CD4-positive, alpha-beta T cell treated with Interleukin-6 for 4 hours (primary cell): Measurements from ENCODE around the gene TRIM71.
"Not testable (repeated sequence)": the region's sequence is repeated elsewhere in the genome, so short reads cannot be mapped to it uniquely, and the experiment has no call there.

ENCODE experiments used
- DNase-seq: peaks from one replicate; pipeline ENCODE4 v3.0.0-alpha.2; 2020; ENCODE audit warnings: mixed read lengths

TRIM71 gene

DNA sequence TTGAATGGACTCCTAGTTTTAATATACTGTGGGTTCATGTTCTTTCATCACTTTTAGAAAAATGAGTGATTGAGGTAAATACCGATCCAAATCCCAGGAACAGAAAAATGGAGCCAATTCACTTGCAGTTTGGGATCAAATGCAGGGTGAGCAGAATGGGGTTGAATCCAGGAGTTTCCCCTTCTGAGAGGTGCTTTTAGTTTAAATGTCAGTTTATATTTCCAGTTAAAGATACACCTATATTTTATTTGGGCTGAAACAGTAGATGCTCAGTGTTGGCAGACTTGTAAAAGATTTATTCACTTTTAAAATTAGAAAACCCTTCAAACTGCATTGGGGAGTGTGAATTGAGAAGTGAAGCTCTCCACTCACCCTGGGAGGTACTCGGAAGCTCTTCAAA lies 2.6 kb downstream of the TRIM71 start:
- no peak for DNase-seq

DNA sequence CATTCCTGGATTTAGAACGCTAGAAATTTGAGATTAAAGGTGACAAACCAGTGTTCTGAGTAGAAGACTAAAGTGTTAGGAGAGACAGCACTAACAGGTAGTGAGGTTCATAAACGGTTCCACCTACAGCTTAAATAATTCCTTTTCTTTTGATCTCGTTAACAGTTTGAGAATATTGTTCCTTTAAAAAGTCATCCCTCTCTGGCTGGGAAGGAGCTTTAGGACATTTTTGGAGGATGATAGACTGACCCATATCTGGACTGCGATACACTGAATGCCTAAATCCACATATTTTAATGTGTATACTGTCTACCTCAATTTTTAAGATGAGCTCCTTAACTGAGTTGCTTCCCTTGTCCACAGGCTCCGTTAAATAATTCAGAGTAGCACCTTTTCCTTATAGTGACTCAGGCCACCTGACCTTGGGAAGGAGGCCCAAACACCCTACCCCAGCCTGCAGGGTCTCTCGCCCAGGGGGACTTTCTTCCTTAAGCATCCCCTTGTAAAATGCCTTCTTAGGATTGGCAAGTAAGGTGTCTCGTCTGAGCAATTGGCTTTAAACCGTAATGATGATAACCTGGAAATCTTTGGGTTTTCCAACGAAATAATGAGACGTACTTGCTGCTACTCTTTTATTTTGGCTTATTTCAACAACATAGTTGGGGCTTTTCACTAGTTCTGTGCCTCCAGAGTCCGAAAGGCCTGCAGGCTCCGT lies 3.3 kb downstream of the TRIM71 start:
- DNase-seq, result no peak

- no peak for DNase-seq
These were observed 4.0 kb downstream of the TRIM71 start for GRCh38 chr3:32821686-32822296.

- no peak for DNase-seq
These were observed 5.1 kb downstream of the TRIM71 start for GRCh38 chr3:32822609-32823498.

DNA sequence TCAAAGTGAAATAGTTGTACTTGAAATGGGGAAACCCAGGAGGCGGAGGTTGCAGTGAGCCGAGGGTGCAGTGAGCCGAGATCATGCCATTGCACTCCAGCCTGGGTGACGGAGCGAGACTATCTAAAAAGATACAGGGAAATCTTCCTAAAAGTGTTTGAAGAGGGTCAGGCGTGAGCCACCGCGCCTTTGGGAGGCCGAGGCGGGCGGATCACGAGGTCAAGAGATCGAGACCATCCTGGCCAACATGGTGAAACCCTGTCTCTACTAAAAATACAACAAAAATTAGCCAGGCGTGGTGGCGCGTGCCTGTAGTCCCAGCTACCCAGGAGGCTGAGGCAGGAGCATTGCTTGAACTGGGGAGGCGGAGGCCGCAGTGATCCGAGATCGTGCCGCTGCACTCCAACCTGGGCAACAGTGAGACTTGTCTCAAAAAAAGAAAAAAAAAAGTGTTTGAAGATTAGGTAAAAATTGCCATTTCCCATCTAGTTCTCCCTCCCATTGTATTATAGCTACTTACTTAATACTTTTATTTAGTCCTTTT lies 5.9 kb downstream of the TRIM71 start:
- not testable (repeated sequence) for DNase-seq

DNA sequence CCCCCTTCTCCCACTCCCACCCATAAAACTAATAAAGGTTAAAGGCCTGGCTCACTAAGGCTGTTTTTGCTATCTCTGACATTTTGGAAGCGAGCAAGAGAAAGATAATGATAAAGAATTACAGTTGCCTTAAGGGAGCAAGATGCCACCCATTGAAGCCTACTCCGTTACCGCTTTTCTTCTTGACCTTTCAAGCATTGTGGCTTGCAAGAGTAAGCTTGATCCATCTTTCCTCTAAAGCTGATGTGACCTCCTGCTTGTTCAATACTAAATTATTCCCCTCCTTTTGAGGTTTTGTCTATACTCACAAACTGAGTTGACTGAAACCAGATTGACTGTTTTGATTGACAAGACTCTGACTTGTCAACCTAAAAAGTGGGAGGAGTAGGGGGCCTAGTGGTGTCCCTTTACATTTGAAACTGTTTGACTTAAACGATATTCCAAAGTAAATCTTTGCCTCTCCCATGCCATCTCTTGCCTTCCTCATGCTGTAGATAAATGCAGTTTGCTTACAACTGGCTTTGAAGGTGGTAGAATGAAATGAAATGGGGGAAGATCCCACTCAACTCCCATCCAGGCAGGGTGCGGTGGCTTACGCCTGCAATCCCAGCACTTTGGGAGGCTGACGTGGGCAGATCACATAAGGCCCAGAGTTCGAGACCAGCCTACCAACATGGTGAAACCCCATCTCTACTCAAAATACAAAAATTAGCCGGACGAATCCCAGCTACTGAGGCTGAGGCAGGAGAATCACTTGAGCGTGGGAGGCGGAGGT lies 8.0 kb downstream of the TRIM71 start:
- DNase-seq, result no peak

DNA sequence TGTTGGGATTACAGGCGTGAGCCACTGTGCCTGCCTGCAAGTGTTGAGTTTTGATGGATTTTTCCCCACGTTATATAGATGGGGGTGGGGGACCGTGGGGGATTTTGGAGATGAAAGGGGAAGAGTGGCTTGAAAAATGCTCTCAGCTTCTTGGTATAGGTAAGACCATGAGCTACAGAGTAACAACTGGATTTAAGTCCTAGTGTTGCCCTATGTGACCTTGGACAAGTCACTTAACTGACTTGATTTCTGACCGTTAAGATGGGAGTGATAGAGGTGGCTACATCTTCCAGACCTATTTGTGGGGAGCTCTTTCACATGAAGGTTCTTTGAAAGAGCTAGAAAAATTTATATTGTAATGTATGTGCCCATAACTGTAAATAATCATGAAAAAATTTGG lies 13.3 kb downstream of the TRIM71 start:
- DNase-seq, result no peak

DNA sequence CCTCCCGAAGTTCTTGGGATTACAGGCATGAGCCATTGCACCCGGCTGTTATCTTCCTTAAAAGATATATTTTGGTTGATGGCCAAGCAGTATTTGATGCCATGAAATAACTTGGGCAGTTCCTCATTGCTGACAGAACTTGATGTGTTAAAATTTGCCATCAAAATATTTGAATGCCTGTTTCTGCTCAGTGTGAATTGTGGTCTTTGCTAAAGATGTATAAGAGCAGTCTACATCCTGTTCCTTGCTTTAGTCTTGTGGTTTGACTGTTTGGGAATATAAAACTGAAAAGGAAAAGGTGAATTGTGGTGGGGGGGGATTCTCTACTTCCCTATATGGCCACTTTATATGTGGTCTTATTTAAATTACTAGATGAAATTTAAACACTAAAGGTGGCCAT lies 14.0 kb downstream of the TRIM71 start:
- no peak for DNase-seq

GRCh38 chr3:32832193-32832592 lies 14.4 kb downstream of the TRIM71 start:
- DNase-seq, result no peak

GRCh38 chr3:32835049-32835371 lies 17.2 kb downstream of the TRIM71 start:
- no peak for DNase-seq

DNA sequence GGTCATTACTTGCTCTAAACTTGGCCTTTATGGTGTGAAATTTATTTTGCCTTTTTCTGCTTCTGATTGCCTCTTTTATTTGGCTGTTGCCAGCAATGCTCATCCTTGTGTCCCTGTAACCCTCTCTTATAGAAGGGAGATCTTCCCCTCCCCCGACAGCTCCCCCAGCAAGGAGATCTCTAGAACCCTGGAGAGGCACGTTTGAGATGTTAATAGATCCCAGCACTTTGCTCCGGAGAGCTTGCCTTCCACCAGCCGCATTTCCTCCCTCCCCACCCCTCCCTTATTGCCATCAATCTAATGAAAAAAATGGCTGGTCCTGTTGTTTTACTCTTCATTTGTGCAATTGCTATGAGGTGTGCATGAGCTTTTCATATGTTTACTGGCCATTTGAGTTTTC lies 18.2 kb downstream of the TRIM71 start:
- no peak for DNase-seq

DNA sequence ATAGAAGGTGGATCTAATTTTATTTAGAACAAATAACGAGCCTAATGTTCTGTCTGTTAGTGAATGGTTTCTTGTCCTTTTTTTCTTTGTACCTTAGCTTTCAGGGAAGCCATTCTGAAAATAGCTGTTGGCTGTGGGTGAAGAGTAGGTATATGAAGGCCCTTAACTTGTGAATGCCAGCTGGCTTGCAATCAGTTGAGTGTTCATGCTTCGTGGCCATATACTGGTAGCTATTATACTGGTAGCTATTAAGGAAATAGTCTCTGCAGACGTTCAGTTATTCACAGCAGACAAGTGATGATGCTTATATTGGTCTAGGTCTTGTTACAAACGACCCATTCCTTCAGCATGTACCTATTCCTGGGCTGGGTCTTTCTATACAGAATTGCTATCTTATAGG lies 18.8 kb downstream of the TRIM71 start:
- DNase-seq, result no peak

- no peak for DNase-seq
These were observed 19.6 kb downstream of the TRIM71 start for GRCh38 chr3:32837366-32837765.

DNA sequence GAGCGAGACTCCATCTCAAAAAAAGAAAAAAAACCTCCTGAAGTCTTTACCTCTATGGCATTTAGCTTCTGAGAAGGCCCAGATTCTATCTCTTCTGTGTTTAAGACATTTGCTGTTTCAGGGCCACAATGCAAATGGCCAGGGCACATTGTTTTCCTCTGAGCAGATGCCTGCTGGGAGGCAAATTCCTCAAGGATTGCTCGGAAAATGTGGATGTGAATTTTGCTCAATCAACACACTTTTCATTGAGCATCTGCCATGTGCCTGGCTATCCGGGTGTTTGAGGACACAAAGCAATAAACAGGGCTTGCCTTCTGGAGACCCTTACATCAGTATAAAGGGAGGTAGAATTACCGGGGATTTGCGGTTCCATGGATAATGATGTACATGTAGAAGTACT lies 20.0 kb downstream of the TRIM71 start:
- DNase-seq, result no peak

- no peak for DNase-seq
These were observed 21.9 kb downstream of the TRIM71 start for GRCh38 chr3:32839714-32840085.

DNA sequence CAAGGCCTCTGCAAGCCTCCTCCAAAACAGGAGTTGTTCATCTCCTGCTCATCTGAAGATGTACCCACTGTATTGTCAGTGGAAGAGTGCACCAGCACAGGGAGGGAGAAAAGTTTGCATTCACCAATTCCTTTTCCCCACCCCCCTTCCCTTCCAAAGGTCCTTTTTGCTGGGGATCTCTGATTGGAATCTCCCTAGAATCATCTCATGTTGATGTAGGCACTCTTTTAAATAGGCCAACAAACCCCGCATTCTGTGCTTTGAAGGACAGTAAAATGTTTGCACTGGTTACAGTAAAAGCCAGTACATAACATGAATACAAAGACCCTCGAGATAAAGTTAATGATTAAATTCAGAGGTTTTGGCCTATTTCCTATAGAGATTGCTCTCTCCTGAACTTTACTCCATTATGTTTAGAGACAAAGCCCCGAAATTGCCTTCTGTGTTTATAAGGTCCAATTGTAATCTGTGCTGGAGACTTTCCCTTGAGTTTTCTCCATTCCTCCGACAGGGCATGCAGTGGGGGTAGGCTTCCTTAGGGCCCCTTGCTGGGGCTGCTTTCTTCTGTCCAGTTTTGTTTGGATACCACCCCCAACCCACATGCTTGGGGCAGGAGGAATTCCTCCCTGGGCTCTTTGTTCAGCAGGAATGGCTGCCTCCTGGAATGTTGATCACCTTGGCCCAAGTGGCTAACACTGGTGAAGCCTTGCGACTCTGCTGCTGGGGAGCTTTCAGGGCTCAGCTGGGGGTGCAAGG lies 22.5 kb downstream of the TRIM71 start:
- no peak for DNase-seq

GRCh38 chr3:32841341-32841740 lies 23.5 kb downstream of the TRIM71 start:
- no peak for DNase-seq

GRCh38 chr3:32841867-32842470 lies 24.2 kb downstream of the TRIM71 start:
- DNase-seq, result no peak

- no peak for DNase-seq
These were observed 24.7 kb downstream of the TRIM71 start for GRCh38 chr3:32842531-32842931.

DNA sequence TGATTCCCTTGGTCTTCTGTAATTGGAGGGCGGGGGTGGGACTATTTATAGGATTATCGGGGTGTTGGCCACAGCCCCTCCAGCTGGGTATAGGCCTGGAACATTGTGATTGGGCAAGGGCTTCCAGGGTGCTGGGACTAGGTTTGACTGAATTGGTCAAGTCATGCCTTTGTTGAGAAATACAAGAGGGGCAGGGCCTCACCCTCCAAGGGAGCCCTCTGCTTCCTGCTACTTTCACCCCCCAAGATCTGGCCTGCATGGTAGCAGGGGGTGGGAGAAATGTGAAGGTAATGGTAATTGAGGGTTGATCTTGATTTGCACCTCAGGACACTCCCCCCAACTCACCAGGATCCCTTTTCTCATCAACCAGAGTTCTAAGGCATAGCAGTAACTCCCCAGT lies 25.2 kb downstream of the TRIM71 start:
- DNase-seq, result no peak

DNA sequence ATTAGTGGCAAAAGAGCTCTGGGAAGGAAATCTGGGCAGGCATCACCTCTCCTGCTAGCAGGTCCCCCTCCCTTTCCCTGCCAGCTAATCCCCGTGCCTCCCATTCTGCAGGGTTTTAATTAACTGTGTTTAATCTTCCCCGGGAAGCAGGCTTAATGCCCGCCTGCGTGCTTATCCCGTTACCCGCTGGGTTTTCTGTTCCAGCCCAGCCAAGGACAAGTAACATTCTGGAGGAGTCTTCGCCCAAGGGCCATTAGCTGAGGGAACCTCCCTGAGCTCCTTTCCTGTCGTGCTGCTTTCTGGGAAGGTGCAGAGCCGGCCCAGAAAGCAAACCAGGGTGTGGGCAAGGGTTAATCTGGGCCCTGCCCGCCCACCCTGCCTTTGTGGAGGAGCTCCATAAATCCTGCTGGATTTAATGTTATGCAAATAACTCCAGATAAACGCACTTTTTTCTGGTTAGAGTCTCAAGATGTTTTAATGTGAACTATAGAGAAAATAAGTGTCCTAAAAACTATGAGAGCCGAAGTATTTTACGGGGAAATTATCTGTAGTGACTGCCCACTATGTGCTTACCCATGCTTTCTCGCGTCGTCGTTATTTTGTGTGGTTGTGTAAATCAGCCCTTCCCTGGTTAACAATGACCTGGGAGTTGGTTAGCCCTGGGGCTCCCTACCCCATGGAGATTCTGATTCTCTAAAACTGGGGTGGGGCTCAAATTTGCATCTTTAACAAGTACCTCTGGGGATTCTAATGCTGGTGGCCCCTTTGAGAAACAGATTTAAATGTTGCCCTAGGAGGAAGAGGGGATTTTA lies 25.9 kb downstream of the TRIM71 start:
- no peak for DNase-seq
